ENCODE results near the gene UACA. TPM values are rescaled to one million over a fixed set of nuclear protein-coding genes. Genes with fewer than 3 reads are reported as not detected.

Gene UACA
- total RNA-seq, 2 experiments from 2014 or later: 2.4 to 2.8 TPM

DNA sequence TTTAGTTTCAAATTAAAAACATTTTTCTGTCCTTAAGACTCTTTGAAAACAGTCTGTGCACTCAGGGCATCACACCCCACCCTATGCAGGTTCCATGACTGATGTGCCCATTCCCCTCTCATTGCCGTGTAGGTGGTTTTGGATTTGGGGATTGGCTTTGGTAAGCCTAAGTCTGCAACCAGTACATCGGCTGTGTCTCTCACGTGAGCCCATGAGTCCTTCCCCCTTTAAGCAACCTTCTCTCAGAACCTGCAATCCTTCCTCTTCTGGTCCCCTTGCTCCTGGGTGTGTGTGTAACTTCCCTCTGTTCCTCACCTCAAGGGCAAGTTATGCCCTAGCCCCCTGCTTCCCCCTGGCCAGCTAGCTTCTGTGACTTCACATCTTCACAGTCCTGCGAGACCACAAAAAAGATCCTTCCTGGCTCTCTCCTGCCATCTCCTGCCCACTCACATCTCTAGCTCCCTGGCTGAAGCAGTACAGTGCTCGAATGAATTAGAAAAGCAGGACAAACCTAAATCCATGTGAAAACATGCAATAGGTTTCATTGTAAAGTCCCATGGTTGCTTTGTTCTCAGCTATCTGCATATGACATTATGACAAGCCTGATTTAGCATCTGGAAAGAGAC lies 126.7 kb downstream of the UACA start:
- POLR2A ChIA-PET: no interaction called here
- CTCF ChIA-PET: no interaction called here
- TF ChIP-seq, protein P1, sequence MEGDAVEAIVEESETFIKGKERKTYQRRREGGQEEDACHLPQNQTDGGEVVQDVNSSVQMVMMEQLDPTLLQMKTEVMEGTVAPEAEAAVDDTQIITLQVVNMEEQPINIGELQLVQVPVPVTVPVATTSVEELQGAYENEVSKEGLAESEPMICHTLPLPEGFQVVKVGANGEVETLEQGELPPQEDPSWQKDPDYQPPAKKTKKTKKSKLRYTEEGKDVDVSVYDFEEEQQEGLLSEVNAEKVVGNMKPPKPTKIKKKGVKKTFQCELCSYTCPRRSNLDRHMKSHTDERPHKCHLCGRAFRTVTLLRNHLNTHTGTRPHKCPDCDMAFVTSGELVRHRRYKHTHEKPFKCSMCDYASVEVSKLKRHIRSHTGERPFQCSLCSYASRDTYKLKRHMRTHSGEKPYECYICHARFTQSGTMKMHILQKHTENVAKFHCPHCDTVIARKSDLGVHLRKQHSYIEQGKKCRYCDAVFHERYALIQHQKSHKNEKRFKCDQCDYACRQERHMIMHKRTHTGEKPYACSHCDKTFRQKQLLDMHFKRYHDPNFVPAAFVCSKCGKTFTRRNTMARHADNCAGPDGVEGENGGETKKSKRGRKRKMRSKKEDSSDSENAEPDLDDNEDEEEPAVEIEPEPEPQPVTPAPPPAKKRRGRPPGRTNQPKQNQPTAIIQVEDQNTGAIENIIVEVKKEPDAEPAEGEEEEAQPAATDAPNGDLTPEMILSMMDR (IDR thresholded peaks at IDR 0.05): no peak
- Mint-ChIP-seq H3K9me3 (no peaks in the 10 kb centered on the region), H3K27ac (no peak overlapping the region), H3K36me3 (ENCODE audit: low read depth) (no peaks in the 10 kb centered on the region), H3K27me3 (peaks cover 3% of the 10 kb centered on the region), H3K4me1 (ENCODE audit: low read depth) (peaks cover 4% of the 10 kb centered on the region), H3K4me3 (no peak overlapping the region)
- ATAC-seq: no peak
- intact Hi-C loops (cut with micrococcal nuclease): no loop called here
- DNase-seq: no peak

DNA sequence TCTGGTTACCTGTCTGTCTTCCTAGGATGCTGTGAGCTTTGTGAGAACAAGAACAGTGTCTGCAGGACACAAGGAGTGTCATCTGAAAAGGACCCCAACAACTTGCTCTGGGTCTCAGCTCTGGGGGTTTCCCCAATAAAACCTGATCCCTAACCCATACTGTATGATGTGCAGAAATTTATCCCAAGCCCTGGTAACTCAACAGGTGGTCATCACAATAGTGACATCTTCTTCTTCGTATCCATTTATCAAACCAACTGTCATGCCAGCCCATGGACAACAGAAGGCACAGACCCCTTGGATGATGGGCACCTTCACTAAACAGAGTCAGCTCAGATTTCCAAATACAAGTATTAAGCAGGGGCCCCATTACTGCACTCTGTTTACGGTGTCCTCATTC lies 127.5 kb downstream of the UACA start:
- peaks cover 4% of the 10 kb centered on the region for H3K4me1 Mint-ChIP-seq (ENCODE audit: low read depth)
- ATAC-seq: no peak
- no peak overlapping the region for H3K4me3 Mint-ChIP-seq
- no peak overlapping the region for H3K27ac Mint-ChIP-seq
- H3K36me3 Mint-ChIP-seq (ENCODE audit: low read depth): no peaks in the 10 kb centered on the region
- TF ChIP-seq, protein P1 (IDR thresholded peaks at IDR 0.05): no peak
- no peak for DNase-seq
- peaks cover 3% of the 10 kb centered on the region for H3K27me3 Mint-ChIP-seq
- H3K9me3 Mint-ChIP-seq: no peaks in the 10 kb centered on the region
- CTCF ChIA-PET: no interaction called here
- POLR2A ChIA-PET: no interaction called here
- intact Hi-C loops (cut with micrococcal nuclease): no loop called here

DNA sequence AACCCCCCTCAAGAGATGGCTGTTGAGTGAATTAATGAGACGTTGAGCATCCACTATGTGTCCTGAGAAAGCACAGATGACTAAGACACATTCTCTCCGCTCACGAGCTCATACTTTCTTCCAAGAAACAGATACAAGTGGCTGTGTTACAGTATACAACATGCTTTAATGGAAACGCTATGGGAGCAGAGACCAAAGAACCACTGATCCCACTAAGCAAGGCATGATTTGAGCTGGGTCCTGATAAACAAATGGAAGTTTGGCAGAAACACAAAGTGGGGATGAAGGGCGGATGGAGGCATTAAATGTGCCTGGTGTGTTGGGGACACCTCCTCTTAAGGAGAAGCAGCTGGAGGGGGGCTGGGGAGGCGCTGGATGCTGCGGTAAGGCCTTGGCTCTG lies 129.4 kb downstream of the UACA start:
- Mint-ChIP-seq H3K27ac (no peak overlapping the region), H3K36me3 (ENCODE audit: low read depth) (no peaks in the 10 kb centered on the region), H3K4me3 (no peak overlapping the region), H3K27me3 (peaks cover 3% of the 10 kb centered on the region), H3K4me1 (ENCODE audit: low read depth) (peaks cover 4% of the 10 kb centered on the region), H3K9me3 (no peaks in the 10 kb centered on the region)
- TF ChIP-seq, protein P1 (IDR thresholded peaks at IDR 0.05): no peak
- DNase-seq (no peak), ATAC-seq (no peak)
- CTCF ChIA-PET: no interaction called here
- intact Hi-C loops (cut with micrococcal nuclease): no loop called here
- POLR2A ChIA-PET: no interaction called here

DNA sequence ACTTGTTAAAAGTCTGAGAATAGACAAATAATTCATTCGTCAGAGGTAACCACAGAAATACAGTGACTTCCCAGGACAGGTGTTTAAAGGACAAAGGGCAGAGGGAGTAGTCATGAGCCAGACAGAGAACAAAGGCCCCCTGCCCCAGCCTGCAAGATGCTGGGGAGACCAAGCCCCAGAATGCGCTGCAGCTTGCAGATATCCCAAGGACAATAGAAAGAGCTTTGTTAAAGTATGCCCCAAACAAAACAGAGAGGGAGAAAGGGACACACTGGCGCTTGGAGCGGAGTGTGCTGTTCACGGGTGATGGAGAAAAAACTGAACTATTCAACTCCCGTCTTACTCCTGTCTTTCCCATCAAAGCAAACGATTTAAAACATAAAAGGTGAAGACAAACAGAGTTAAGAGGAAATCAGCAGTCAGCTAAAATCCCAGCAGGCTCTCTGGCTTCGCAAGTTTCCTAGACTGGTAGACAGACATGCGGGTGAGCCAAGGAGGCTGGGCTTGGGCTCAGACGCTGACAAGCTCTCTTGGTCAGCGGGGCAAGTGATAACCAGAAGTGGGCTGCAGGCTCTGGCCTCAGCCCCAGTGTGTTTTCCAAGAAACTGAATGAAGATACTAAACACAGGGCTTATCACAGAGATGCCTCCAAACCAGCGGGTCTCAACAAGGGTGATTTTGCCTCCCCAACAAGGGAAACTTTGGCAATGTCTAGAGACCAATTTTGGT lies 130.1 kb downstream of the UACA start:
- POLR2A ChIA-PET: no interaction called here
- H3K9me3 Mint-ChIP-seq: no peaks in the 10 kb centered on the region
- DNase-seq: no peak
- no peaks in the 10 kb centered on the region for H3K36me3 Mint-ChIP-seq (ENCODE audit: low read depth)
- H3K4me3 Mint-ChIP-seq: no peak overlapping the region
- CTCF ChIA-PET: interaction anchor here (1.0 kb wide), 1 partner anchor 89 kb away, joined by 3 read pairs; no protein-coding TSS in a partner anchor
- TF ChIP-seq, protein P1 (IDR thresholded peaks at IDR 0.05): no peak
- H3K4me1 Mint-ChIP-seq (ENCODE audit: low read depth): peaks cover 4% of the 10 kb centered on the region
- intact Hi-C loops (cut with micrococcal nuclease): no loop called here
- no peak for ATAC-seq
- H3K27ac Mint-ChIP-seq: no peak overlapping the region
- peaks cover 3% of the 10 kb centered on the region for H3K27me3 Mint-ChIP-seq

DNA sequence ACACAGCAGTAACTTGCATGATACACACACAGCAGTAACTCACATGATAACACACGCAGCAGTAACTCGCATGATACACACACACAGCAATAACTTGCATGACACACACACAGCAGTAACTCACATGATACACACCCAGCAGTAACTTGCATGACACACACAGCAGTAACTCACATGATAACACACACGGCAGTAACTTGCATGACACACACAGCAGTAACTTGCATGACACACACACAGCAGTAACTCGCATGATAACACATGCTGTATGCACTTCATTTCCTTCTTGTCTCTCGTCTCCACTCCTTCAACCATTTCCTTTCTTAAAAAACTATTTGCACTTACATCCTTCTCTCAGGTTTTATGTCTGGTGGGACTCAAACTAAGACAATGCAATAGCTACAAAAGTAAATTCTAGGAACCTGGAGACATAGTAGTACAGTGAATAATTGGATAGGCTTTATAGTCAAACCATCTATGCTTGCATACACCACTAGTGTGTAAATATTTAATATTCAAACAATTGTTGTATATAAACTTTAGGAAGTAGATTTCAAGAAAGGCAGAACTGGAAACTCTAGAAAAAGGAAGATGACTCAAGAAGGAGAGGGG lies 130.8 kb downstream of the UACA start:
- TF ChIP-seq, protein P1 (IDR thresholded peaks at IDR 0.05): no peak
- ChIA-PET POLR2A (interaction anchor here (0.8 kb wide), 1 partner anchor 886 kb away, joined by 3 read pairs; no protein-coding TSS in a partner anchor), CTCF (interaction anchor here (1.0 kb wide), 1 partner anchor 90 kb away, joined by 3 read pairs; no protein-coding TSS in a partner anchor)
- DNase-seq (no peak), ATAC-seq (no peak)
- H3K36me3 Mint-ChIP-seq (ENCODE audit: low read depth): no peaks in the 10 kb centered on the region
- H3K27me3 Mint-ChIP-seq: peaks cover 3% of the 10 kb centered on the region
- no peak overlapping the region for H3K4me3 Mint-ChIP-seq
- H3K27ac Mint-ChIP-seq: no peak overlapping the region
- H3K4me1 Mint-ChIP-seq (ENCODE audit: low read depth): peaks cover 4% of the 10 kb centered on the region
- intact Hi-C loops (cut with micrococcal nuclease): no loop called here
- no peaks in the 10 kb centered on the region for H3K9me3 Mint-ChIP-seq
